Pons (tissue), 1 donor: Measurements from ENCODE around the gene FCGR2B.
"Not testable (repeated sequence)": the region's sequence is repeated elsewhere in the genome, so short reads cannot be mapped to it uniquely, and the experiment has no call there.

Experiments
- DNase-seq: peaks from one replicate; pipeline ENCODE4 v3.0.0-alpha.2; 2016; ENCODE audit warnings: low spot score

FCGR2B gene

DNA sequence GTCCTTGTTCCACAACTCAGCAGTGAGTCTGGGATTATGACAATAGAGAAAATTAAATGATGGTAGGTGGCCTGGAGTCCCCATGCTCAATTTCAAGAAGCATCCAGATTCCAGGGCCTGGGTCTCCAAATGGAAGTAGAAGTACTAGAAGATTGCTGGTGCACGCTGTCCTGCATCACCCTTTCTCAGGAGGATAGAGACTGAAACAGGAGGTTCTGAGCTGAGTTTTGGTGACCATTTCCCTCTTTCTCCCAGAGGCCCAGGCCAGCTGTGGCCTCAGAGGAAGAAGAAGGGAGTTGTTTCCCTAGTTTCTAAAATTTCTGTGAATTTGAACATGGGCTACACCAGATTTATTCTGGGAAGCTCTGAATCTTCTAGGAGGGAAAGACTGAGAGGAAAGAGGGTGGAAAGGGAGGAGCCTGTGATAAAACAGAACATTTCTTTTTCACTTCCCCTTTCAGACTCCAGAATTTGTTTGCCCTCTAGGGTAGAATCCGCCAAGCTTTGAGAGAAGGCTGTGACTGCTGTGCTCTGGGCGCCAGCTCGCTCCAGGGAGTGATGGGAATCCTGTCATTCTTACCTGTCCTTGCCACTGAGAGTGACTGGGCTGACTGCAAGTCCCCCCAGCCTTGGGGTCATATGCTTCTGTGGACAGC lies at the start of gene FCGR2B:
Gene FCGR2B, plus strand, starts transcription at position 460 of the 656 bp plus-strand sequence. Its CDS starts 99 bp downstream, at position 559.
- DNase-seq, result not testable (repeated sequence)

DNA sequence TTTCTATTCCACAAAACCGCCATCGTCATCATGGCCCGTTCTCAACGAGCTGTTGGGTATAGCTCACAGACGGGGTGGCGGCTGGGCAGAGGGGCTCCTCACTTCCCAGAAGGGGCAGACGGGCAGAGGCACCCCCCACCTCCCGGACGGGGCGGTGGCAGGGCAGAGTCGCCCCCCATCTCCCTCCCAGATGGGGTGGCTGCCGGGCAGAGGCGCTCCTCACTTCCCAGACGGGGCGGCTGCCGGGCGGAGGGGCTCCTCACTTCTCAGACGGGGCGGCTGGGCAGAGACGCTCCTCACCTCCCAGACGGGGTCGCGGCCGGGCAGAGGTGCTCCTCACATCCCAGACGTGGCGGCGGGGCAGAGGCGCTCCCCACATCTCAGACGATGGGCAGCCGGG lies 46.5 kb upstream of the FCGR2B start:
- not testable (repeated sequence) for DNase-seq

DNA sequence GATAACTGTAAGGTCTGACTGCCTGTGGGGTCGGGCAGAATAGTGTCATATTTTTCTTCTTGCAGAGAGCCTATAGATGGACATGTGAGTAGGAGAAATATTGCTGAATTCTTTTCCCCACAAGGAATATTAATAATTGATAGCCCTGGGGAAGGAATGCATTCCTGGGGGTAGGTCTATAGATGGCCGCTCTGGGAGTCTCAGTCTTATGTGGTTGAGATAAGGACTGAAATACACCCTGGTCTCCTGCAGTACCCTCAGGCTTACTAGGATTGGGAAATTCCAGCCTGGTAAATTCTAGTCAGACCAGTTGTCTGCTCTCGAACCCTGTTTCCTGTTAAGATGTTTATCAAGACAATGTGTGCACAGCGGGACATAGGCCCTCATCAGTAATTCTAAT lies 44.4 kb upstream of the FCGR2B start:
- DNase-seq, result not testable (repeated sequence)

DNA sequence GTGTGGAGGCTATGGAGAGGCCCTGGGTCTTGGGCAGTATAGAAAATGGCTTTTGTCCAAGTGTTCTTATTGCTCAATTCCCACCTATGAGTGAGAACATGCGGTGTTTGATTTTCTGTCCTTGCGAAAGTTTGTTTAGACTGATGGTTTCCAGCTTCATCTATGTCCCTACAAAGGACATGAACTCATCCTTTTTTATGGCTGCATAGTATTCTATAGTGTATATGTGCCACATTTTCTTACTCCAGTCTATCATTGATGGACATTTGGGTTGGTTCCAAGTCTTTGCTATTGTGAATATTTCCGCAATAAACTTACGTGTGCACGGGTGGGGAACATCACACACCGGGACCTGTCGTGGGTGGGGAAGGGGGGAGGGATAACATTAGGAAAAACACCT lies 42.5 kb upstream of the FCGR2B start:
- not testable (repeated sequence) for DNase-seq

- peak; percentile 59 for DNase-seq
Observed at GRCh38 chr1:161621181-161622000, 41.6 kb upstream of the FCGR2B start.

- DNase-seq, result not testable (repeated sequence)
Observed at GRCh38 chr1:161622054-161622453, 40.9 kb upstream of the FCGR2B start.

GRCh38 chr1:161623401-161624051 lies 39.4 kb upstream of the FCGR2B start:
- not testable (repeated sequence) for DNase-seq

GRCh38 chr1:161624605-161625004 lies 38.3 kb upstream of the FCGR2B start:
- not testable (repeated sequence) for DNase-seq

- not testable (repeated sequence) for DNase-seq
Observed at GRCh38 chr1:161626445-161627146, 36.3 kb upstream of the FCGR2B start.

- not testable (repeated sequence) for DNase-seq
Observed at GRCh38 chr1:161630128-161630742, 32.7 kb upstream of the FCGR2B start.

- no peak for DNase-seq
Observed at GRCh38 chr1:161631076-161631475, 31.9 kb upstream of the FCGR2B start, which contains the start of gene FCGR3B. Gene FCGR3B (minus strand): TSS chr1:161631176. CDS start chr1:161631094, 82 bp downstream.

DNA sequence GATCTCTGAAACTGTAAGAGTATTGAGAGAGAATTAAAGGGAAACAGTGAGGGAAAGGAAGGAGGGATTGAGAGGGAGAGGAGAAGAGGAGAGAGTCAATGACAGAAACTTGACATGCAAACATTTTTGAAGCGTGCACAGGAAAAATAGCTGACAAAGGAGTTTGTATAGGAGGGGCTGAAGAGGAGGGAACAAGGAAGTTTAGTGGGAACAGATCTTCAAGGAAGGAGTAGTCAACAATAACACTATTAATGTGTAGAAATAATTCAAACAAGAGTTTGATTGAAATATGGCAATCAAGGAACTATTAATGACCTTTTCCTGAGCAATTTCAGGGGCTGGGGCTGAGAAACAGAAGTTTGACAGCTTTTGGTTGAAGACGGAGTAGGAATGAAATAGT lies 27.9 kb upstream of the FCGR2B start:
- DNase-seq, result not testable (repeated sequence)

- not testable (repeated sequence) for DNase-seq
Observed at GRCh38 chr1:161636189-161636782, 26.7 kb upstream of the FCGR2B start.

GRCh38 chr1:161636976-161637375 lies 26.0 kb upstream of the FCGR2B start:
- not testable (repeated sequence) for DNase-seq

DNA sequence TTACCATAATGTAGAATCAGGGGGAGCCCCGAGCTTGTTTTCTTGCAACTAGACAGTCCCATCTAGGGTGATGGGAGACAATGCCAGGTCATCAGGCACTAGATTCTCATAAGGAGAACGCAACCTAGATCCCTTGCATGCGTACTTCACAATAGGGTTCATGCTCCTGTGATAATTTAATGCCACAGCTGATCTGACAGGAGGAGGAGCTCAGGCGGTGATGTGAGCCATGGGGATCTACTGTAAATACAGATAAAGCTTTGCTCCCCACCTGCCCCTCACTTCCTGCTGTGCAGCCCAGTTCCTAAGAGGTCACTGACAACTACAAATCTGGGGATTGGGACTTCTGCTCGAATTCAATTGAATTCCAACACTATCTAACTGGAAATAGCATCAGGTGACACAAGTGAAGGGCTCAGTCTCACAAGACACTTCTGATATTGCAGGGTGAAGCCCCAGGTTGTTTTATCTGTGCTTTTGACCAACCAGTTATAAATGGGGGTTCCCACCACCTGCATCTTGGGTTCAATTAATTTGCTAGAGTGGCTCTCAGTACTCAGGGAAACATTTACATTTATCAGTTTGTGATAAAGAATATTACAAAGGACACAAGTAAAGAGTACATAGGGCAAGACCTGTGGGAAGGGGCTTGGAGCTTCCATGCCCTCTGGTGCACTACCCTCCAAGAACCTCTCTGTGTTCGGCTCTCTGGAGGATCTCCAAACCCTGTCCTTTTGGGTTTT lies 24.5 kb upstream of the FCGR2B start:
- DNase-seq, result not testable (repeated sequence)

GRCh38 chr1:161639203-161639602 lies 23.7 kb upstream of the FCGR2B start:
- DNase-seq, result not testable (repeated sequence)

GRCh38 chr1:161642697-161643096 lies 20.2 kb upstream of the FCGR2B start:
- DNase-seq, result peak; percentile 76

DNA sequence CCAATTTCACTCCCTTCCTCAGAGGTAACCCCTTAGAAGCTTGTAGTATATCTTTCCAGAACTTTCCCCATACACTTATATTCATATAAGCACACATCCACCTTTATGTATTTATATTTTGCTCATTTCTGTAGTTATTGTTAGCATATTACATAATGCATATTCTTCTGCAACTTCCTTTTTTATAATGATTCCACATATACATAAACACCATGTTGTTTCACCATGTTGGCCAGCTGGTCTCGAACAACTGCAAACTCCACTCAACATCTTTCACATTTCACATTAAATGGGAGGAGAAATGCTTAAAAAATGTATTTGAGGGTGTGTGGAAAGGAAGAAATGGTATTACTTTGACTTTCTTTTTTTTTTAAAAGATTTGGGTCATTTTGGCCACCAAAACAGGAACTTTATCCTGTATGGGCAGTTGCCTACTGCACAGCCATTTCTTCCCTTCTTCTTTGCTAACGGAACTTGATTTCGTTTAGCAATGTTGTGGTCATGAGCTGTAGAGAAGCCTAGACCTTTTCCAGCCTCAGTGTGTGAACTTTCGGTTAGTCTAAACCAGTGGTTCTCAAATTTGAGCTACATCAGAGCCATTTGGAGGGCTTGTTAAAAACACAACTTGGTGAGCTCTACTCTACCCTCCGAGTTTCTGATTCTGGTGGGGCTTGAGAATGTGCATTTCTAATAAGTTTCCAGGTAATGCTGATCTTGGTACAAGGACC lies 19.3 kb upstream of the FCGR2B start:
- peak; percentile 9 for DNase-seq

DNA sequence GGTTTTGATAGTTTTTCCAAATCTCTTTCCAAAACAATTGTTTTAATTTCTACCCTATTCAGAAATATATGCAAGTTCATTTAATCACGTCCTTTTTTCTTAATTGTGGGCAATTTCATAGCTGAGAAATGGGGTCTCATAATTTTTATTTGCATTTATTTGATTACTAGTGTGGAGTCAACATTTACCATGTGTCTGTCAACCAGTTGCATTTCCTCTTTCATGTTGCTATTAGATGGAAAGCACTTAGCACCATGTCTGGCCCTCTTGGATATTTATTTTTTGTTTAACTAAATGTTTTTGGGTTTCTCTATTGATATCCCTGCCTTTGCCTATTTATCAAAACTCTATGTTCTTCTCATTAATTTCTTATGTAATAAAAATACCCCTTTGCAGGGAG lies 18.1 kb upstream of the FCGR2B start:
- DNase-seq, result not testable (repeated sequence)
